ENCODE results near the gene OAT.

- TF ChIP-seq ISL1 (CRISPR knock-in tag; IDR thresholded peaks at IDR 0.05) (no peak), ZC3H10 (CRISPR knock-in tag; IDR thresholded peaks at IDR 0.05) (no peak), TSHZ2 (CRISPR knock-in tag; IDR thresholded peaks at IDR 0.05) (no peak), CREB5 (CRISPR knock-in tag; IDR thresholded peaks at IDR 0.05; ENCODE audit: low read depth) (no peak), ZFP30 (CRISPR knock-in tag; IDR thresholded peaks at IDR 0.05) (no peak), ESRRG (CRISPR knock-in tag; IDR thresholded peaks at IDR 0.05) (no peak), POU6F1 (CRISPR knock-in tag; IDR thresholded peaks at IDR 0.05; ENCODE audit: borderline replicate concordance, low read depth) (no peak)
These were observed 54.0 kb downstream of the OAT start for GRCh38 chr10:124364674-124365073.

Measured in SK-N-SH treated with all-trans-retinoic acid at 6 μM for 48 hours (cell line).